ENCODE measurements around the gene KRT80.

Gene KRT80

DNA sequence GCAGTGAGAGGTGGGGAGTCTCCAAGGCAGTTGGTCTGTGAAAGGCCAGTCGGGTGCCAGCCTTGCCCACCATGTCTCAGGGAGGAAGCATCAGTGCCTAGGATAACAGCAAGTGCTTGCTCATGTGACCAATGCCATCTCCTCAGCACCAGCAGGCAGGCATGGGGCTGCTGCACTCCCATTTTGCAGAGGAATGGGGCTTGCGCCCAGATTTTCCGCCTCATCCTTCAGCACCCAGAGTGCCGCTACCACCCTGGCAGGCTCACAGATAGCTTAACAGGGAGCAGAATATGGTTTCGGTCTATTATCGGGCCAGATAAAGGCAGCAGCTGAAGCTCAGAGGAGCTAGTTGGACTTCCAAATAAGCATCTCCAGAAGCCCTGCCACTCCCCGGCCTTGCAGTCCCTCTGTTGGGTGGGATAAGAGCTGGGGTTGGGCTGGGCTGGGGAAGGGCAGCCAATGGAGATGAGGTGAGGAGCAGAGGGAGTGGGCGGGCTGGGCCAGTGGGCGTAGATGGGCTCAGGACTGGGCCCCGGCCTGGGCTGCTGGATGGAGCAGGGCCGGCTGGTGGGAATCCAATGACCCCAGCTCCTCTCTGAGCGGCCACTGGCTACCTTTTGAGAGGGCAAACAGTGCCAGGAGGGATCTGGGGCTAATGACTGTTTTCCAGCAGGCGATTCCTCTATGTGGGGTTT lies 8.4 kb upstream of the KRT80 start:
- Mint-ChIP-seq H3K27me3 (peaks cover 19% of the 10 kb centered on the region), H3K4me3 (no peak overlapping the region), H3K4me1 (peaks cover 10% of the 10 kb centered on the region), H3K9me3 (no peaks in the 10 kb centered on the region), H3K27ac (no peak overlapping the region), H3K36me3 (ENCODE audit: low read depth) (no peaks in the 10 kb centered on the region)
- DNase-seq = no peak
- ATAC-seq = no peak

DNA sequence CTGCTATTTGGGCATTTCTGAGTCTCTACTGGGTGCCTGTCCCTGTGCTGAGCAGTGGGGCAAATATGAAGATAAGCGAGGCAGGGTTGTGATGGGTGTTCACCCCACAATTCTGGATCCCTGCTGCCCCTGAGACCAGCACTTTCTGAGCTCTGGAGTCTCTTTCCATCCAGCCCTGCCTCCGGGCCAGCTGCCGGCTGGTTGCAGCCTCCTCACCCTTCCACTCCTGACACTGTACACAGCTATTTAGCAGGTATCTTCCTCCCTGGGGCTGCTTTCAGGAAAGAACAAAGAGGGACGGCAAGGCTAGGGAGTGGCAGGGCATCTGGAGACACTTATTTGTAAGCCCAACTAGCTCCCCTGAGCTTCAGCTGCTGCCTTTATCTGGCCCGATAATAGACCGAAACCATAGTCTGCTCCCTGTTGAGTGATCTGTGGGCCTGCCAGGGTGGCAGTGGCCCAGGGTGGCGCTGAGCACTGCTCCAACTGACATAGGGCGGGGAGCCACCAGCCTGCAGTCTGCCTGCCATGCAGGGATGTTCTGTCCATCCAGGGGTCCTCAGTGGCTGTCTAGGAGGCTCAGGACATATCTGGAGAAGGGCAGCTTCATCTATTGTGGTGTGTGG lies 7.6 kb upstream of the KRT80 start:
- peaks cover 19% of the 10 kb centered on the region for H3K27me3 Mint-ChIP-seq
- DNase-seq = no peak

DNA sequence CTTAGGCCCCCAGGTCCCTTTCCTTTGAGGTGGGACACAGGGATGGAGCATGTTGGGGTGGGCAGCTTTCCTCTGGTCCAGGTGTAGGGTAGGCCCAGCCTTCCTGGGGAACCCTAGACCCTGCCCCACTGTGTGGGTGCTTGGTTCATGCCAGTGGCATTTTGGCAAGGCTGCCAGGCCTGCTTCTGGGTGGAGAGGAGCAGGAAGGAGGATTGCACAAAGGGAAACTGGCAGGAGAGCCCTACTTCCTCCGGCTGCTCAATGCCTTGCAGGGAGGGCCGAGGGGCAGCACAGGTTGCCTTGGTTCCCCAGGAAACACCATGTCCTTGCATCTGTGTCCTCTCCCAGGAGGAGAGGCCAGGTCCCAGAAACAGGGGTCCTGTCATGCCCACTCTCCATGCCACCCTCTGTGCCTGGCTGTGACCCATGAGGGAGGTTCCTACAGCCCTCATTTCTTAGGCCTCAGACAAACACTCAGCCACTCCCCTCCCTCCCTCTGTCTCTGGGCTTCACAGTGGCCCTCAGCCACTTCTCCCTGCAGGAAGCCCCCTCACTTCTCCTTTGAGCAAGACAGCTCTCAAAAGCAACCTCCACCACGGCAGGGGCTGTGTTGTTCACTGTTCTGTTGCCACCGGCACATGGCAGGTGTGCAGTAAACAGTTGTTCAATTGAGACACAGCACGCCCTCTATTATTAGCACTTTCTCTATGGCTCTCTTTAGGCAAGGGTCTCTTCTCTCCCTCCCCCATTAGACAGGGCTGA lies 6.8 kb upstream of the KRT80 start:
- Mint-ChIP-seq H3K36me3 (ENCODE audit: low read depth) (no peaks in the 10 kb centered on the region), H3K4me3 (no peak overlapping the region), H3K27ac (no peak overlapping the region), H3K27me3 (peaks cover 19% of the 10 kb centered on the region), H3K4me1 (peaks cover 11% of the 10 kb centered on the region), H3K9me3 (no peaks in the 10 kb centered on the region)
- ATAC-seq (no peak), DNase-seq (no peak)

More for the DNA sequence above, 7.6 kb upstream of the KRT80 start:
- no peak for ATAC-seq
- H3K9me3 Mint-ChIP-seq = no peaks in the 10 kb centered on the region
- no peaks in the 10 kb centered on the region for H3K36me3 Mint-ChIP-seq (ENCODE audit: low read depth)
- H3K4me1 Mint-ChIP-seq = peaks cover 11% of the 10 kb centered on the region
- H3K27ac Mint-ChIP-seq = no peak overlapping the region
- no peak overlapping the region for H3K4me3 Mint-ChIP-seq

DNA sequence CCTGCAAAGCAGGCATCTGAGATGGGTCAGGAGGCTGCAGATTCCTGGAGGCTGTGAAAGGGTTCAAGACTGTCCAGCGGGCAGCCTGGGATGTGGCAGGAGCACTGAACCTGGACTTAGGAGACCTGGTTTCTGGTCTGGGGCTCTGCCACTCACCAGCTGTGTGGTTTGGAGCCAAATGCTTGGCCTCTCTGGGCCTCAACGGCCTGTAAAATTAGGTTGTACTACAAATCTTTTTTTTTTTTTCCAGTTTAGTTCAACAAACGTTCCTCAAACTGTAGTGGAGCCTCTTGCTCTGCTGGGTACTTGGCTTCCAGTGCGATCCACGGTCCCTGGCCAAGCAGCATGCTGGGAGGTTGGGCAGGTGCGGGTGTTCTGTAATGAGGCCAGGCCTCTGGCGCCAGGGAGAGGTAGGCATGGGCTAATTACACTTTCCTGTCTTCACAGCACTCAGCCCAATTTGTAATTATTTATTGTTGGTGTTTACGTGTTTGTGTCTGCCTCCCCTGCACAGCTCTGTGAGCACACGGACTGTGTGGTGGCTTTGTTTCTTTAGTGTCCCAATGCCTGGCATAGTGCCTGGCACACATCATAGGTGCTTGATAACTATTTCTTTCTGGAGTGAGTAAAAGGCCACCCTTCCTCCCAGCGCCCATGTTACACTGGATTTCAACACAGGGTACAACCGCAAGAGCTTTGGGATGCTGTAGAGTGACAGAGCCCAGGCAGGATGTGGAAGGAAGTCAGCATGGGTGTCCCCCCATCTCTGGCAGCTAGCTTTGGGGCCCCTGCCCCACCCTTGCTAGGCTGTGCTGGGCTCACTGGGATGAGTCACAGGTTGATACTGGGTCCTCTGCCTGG lies 5.8 kb upstream of the KRT80 start:
- H3K36me3 Mint-ChIP-seq (ENCODE audit: low read depth) = no peaks in the 10 kb centered on the region
- ATAC-seq = no peak
- no peaks in the 10 kb centered on the region for H3K9me3 Mint-ChIP-seq
- H3K4me1 Mint-ChIP-seq = peaks cover 5% of the 10 kb centered on the region
- no peak overlapping the region for H3K27ac Mint-ChIP-seq
- no peak overlapping the region for H3K4me3 Mint-ChIP-seq
- peaks cover 15% of the 10 kb centered on the region for H3K27me3 Mint-ChIP-seq
- DNase-seq = no peak

DNA sequence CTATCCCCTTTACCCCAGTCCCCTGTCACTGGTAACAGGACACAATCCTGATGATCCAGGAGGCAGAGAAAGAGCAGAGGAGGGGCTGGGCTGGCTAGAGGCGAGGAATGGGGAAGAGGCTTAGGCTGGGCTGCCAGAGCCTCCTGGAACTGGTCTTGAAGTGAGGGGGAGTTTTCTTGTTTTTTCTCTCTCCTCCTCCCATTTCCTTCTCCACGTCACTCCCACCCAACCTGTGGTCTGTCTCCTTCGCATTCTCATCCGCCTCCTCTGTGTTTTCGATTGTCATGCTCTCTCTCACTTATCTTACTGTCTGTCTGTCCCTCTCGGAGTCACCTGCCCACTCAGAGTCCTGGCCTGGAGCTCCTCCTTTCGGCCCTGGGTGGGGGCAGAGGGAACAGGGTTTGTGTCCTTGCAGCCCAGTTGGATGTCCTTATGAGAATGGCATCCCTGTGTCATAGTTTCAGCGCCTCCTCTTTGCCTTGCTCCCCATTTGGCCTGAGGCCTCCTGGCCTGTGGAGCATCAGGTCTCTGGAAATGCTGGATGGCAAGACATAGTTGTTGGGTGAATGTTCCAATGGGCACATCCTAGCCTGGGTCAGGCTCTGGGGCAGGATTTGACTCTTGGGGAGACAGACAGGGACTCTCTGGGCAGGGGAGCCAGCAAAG lies 3.4 kb upstream of the KRT80 start:
- no peak for ATAC-seq
- Mint-ChIP-seq H3K27ac (no peak overlapping the region), H3K4me3 (no peak overlapping the region), H3K4me1 (peaks cover 8% of the 10 kb centered on the region), H3K9me3 (no peaks in the 10 kb centered on the region), H3K27me3 (peaks cover 8% of the 10 kb centered on the region), H3K36me3 (ENCODE audit: low read depth) (no peaks in the 10 kb centered on the region)
- no peak for DNase-seq

DNA sequence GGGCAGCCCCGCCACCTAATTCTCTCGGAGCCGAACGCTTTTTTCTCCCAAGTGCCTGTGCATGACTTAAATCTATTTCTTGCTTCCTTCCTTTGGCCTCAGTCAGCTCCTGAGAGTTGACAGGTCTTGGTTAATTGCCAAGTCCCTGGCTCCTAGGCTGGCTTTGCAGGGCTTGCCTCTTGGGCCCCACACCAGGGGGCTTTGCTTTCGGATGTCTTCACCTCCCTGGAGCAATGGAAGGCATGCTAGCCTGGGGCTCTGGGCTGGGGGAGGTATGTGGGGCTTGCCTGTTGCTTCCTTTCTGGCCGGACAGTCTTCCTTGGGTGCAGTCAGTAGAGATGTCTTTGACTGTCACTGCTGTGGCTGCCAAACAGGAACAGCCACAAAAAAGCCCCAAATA lies 2.2 kb upstream of the KRT80 start:
- H3K36me3 Mint-ChIP-seq (ENCODE audit: low read depth) = no peaks in the 10 kb centered on the region
- H3K4me3 Mint-ChIP-seq = no peak overlapping the region
- H3K27me3 Mint-ChIP-seq = peaks cover 8% of the 10 kb centered on the region
- H3K27ac Mint-ChIP-seq = no peak overlapping the region
- DNase-seq (no peak), ATAC-seq (no peak)
- H3K4me1 Mint-ChIP-seq = peaks cover 8% of the 10 kb centered on the region
- H3K9me3 Mint-ChIP-seq = no peaks in the 10 kb centered on the region

DNA sequence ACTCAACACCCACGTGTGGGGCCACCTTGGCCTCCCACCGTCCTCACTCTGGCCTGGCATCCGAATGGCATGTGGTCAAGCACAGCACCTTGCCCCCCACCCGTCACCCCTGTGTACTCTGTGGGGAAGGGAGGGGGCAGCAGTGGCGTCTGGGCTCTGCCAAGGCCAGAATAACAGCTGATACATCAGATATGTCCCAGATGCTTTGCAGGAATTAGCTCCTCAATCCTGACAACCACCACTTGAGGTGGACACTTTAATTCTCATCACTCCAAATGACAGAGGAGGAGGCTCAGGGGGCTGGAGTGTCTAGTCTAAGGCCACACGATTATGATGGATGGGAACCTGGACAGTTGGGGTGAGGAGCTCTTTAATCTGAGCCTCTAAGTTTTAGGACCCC lies 1.7 kb upstream of the KRT80 start:
- peaks cover 8% of the 10 kb centered on the region for H3K27me3 Mint-ChIP-seq
- peaks cover 8% of the 10 kb centered on the region for H3K4me1 Mint-ChIP-seq
- no peak overlapping the region for H3K27ac Mint-ChIP-seq
- DNase-seq (no peak), ATAC-seq (no peak)
- no peaks in the 10 kb centered on the region for H3K9me3 Mint-ChIP-seq
- H3K4me3 Mint-ChIP-seq = no peak overlapping the region
- H3K36me3 Mint-ChIP-seq (ENCODE audit: low read depth) = no peaks in the 10 kb centered on the region

DNA sequence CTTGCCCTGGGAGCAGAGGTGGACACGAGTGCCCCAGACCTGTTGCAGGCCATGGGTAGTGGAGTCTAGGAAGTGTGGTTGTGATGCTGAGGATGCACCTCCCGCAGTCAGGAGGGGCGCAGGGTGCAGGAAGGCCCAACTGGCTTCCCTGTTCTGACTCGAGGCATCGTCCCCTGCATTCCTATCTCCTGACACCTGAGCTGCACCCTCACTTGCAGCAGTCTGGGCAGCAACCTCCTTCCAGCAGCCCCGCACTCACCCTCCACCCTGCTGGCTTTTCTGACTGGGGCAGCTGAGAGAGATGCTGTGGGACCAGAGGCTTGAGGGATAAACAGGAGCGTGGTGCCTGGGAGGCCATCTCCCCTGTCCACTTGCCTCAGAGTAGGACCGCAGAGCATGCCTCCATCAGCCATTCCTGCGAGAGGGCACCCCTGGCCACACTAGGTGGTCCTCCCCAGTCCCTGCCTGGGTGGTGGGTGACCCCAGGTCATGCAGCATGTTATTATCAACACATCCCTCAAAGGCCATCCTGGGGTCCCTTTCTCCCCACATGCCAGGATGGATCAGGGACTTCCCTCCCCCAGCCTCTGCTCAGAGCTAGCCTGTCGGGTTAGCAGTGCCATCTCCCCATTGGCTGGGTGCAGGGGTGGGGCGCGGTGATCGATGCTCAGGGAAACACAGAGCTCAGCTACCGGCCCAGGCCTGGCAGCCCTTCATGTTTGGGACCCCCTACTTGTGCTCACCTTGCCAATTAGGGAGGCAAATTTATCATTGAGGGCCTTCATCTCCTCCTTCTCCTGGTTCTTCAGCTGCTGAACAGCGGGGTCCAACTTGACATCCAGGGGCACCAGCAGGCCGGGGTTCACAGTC lies 719 bp downstream of the KRT80 start:
- ATAC-seq = no peak
- Mint-ChIP-seq H3K9me3 (no peaks in the 10 kb centered on the region), H3K27ac (no peak overlapping the region), H3K27me3 (peaks cover 6% of the 10 kb centered on the region), H3K36me3 (ENCODE audit: low read depth) (no peaks in the 10 kb centered on the region), H3K4me3 (no peak overlapping the region), H3K4me1 (peaks cover 8% of the 10 kb centered on the region)
- no peak for DNase-seq

DNA sequence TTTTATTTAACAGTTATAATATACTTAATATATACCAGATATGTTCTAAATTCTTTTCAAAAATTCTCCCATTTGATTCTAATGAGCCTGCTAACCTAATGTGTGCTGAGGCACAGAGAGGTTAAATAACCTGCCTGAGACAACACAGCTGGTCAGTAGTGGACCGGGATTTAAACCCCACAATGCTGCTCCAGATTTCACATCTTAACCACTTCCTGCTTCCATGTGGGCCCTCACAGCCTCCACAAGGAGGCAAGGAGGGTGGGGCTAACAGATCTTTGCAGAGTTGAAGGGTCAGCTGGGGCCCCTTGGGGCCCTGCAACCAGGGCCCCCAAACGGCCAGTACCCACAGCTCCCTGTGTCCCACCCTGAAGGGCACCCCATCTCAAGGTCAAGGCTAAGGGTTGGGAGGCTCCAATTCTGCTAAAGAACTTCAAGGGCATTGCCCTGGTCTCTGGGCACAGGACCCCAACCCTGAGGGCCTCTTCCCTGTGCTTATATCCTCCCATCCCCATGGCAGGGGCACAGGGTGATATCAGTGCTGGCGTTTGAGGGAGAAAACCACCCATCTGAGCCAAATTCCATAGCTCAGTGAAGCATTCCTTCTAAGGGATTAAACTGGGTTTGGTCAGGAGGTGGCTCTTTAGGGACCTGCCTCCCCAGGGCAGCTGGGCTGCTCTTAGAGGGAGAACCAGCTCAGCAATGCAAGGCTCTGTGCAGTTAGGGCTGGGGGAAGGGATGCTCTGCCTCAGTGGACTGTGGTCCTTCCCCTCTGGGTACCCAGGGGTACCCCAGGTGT lies 2.2 kb downstream of the KRT80 start:
- Mint-ChIP-seq H3K27me3 (peaks cover 4% of the 10 kb centered on the region), H3K4me1 (peaks cover 6% of the 10 kb centered on the region), H3K4me3 (no peak overlapping the region), H3K27ac (no peak overlapping the region), H3K36me3 (ENCODE audit: low read depth) (no peaks in the 10 kb centered on the region), H3K9me3 (no peaks in the 10 kb centered on the region)
- ATAC-seq = no peak
- no peak for DNase-seq

DNA sequence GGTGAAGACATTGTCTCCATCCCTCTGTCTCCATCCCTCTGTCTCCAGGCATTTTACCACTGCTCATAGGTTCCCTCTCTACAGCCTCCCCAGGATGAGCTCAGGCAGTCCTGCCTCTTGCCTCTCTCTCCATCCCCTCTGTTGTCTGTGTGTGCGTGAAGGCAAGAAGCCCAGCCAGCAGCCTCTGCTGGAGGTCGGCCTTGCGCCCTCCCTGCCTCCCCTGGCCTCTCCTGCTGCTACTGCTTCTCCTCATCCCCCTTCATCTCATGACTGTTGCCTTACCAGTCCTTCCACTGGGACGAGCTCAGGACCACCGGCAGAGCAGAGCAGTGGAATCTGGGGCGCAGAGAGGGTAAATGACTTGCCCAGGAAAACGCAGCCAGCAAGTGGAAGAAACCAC lies 3.2 kb downstream of the KRT80 start:
- no peaks in the 10 kb centered on the region for H3K36me3 Mint-ChIP-seq (ENCODE audit: low read depth)
- H3K9me3 Mint-ChIP-seq = no peaks in the 10 kb centered on the region
- H3K27ac Mint-ChIP-seq = no peak overlapping the region
- peaks cover 4% of the 10 kb centered on the region for H3K27me3 Mint-ChIP-seq
- ATAC-seq (no peak), DNase-seq (no peak)
- H3K4me3 Mint-ChIP-seq = no peak overlapping the region
- peaks cover 6% of the 10 kb centered on the region for H3K4me1 Mint-ChIP-seq

DNA sequence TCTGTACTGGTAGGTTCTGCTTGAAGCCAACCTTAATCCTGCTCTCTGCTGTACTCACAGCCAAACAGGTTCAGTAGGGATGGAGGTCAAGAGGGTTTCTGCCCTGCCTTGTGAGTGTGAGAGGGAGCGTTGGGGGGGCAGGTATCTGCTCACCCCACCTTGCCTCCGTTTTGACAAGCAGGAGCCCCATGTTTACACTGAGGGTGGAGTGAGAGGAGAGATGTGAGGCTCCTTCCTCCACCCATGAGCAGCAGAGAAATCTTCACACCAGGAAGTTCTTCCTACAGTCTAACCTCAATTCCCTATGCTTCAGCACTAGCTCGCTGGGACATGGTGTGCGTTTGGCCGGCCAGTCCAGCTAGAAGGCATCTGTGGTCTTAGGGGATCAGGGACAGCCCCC lies 4.2 kb downstream of the KRT80 start:
- no peak overlapping the region for H3K4me3 Mint-ChIP-seq
- no peaks in the 10 kb centered on the region for H3K36me3 Mint-ChIP-seq (ENCODE audit: low read depth)
- H3K4me1 Mint-ChIP-seq = peaks cover 5% of the 10 kb centered on the region
- no peaks in the 10 kb centered on the region for H3K9me3 Mint-ChIP-seq
- no peaks in the 10 kb centered on the region for H3K27me3 Mint-ChIP-seq
- ATAC-seq (no peak), DNase-seq (no peak)
- no peak overlapping the region for H3K27ac Mint-ChIP-seq

DNA sequence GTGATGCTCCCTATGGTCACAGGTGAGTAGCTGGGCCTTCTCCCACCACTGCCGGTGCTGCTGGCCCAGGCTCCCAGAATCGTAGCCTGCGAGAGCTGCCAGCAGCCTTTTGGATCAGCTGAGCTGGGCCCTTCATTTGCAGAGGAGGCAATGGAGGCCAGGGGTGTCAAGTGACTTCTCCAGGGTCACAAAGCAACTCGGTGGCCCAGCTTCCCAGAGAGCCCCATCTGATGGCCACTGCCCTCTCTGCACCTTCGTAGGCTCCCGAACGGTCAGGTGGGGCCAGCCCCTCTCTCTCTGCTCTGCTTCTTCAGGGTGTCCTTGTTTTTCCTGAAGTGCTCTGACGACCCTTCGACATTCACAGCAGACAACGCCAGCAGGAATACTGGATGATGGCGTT lies 4.6 kb downstream of the KRT80 start:
- H3K4me3 Mint-ChIP-seq = no peak overlapping the region
- no peak overlapping the region for H3K27ac Mint-ChIP-seq
- no peaks in the 10 kb centered on the region for H3K9me3 Mint-ChIP-seq
- no peaks in the 10 kb centered on the region for H3K27me3 Mint-ChIP-seq
- ATAC-seq = no peak
- DNase-seq = no peak
- H3K4me1 Mint-ChIP-seq = peaks cover under 1% of the 10 kb centered on the region
- H3K36me3 Mint-ChIP-seq (ENCODE audit: low read depth) = no peaks in the 10 kb centered on the region
